Right lobe of liver (tissue), 6 donors: ENCODE measurements around the gene HEATR5B. TPM values are rescaled to one million over a fixed set of nuclear protein-coding genes. Genes with fewer than 3 reads are reported as not detected.

Experiments used
- ATAC-seq, 4 donors: fragments of 200-7000 bp; cut with Tn5 transposase; one replicate each; pipeline ENCODE4 v1.9.1; 2020; ENCODE audit warnings: mild to moderate bottlenecking in 4 of 4, moderate library complexity in 4 of 4
- DNase-seq, 3 donors: peaks; one replicate each; pipeline ENCODE4 v3.0.0-alpha.2; 2020
- H3K27ac ChIP-seq, 3 donors: fragments of 200-600 bp; one replicate each; pipeline ENCODE4 v1.8.0; 2022
- H3K27me3 ChIP-seq, 2 donors: fragments of 200-600 bp; one replicate each; pipeline ENCODE4 v1.8.0; 2022
- H3K36me3 ChIP-seq, 4 donors: fragments of 200-600 bp; sonication (generic) in 1 of 4; one replicate each; pipeline versions ENCODE4 v1.5.1 to v1.8.0; 2017 to 2022; ENCODE audit warnings: control low read depth in 1 of 4
- H3K4me1 ChIP-seq, 4 donors: fragments of 200-600 bp; sonication (generic) in 1 of 4; one replicate each; pipeline versions ENCODE4 v1.5.1 to v1.8.0; 2017 to 2022; ENCODE audit warnings: control low read depth in 1 of 4
- H3K4me3 ChIP-seq, 3 donors: fragments of 200-600 bp; one replicate each; pipeline ENCODE4 v1.8.0; 2022
- H3K9me3 ChIP-seq, 4 donors: fragments of 200-600 bp; sonication (generic) in 1 of 4; one replicate each; pipeline versions ENCODE4 v1.5.1 to v1.8.0; 2017 to 2022; ENCODE audit warnings: control low read depth in 1 of 4
- POLR2A ChIP-seq: fragments of 450-650 bp; IDR thresholded peaks from one replicate; pipeline ENCODE4 v1.6.1; 2017; ENCODE audit warnings: antibody characterized with exemption, mild to moderate bottlenecking
- WGBS: methylation state at CpG from one replicate; pipeline ENCODE4 v1.1.6; 2018; ENCODE audit warnings: low coverage, low lambda C conversion rate; ENCODE audit not compliant: insufficient coverage; ENCODE audit errors: missing lambda C conversion rate; 5-methylcytosine and 5-hydroxymethylcytosine counted together
- intact Hi-C, 2 donors: fragments of 100-400 bp; cut with DNase I; formaldehyde crosslinking; loops; one replicate each; pipeline versions ENCODE4 v1.11.2 to v1.14.1; 2022
- total RNA-seq, 6 experiments: library from RNA; depleted of rRNA in 2 of 6; stranded (reverse); fragments of >200 nt in 2 of 6; fragmentation: NEBNext Ultra II Directional in 3 of 6; extraction: Animal tissue kit (Norgen Biotek cat#: 25700) in 3 of 6; gene quantifications; one replicate each; pipeline versions ENCODE4 v1.1.0 to v1.2.4, GENCODE V29; 2016 to 2023
- TF ChIP-seq, protein P1 (sequence below), 4 donors: fragments of 200-600 bp in 3 of 4; fragments of 450-650 bp in 1 of 4; IDR thresholded peaks; one replicate each; pipeline versions ENCODE4 v1.5.1 to v1.8.0; 2016 to 2022; ENCODE audit warnings: antibody characterized with exemption in 4 of 4, mild to moderate bottlenecking in 2 of 4
- donor health status: DM: no; HTN: yes; CAD: no.
- donor health status: DM: no; HTN: no; CAD: no.
- donor health status: DM: no; HTN: no; CAD: no.
- donor health status: DM: no; HTN: yes; CAD: no.
- donor health status: DM: no; HTN: yes; CAD: no.

HEATR5B gene
- total RNA-seq, 6 experiments from 2014 or later = 7.7 to 11.7 (median 9.2) TPM

DNA sequence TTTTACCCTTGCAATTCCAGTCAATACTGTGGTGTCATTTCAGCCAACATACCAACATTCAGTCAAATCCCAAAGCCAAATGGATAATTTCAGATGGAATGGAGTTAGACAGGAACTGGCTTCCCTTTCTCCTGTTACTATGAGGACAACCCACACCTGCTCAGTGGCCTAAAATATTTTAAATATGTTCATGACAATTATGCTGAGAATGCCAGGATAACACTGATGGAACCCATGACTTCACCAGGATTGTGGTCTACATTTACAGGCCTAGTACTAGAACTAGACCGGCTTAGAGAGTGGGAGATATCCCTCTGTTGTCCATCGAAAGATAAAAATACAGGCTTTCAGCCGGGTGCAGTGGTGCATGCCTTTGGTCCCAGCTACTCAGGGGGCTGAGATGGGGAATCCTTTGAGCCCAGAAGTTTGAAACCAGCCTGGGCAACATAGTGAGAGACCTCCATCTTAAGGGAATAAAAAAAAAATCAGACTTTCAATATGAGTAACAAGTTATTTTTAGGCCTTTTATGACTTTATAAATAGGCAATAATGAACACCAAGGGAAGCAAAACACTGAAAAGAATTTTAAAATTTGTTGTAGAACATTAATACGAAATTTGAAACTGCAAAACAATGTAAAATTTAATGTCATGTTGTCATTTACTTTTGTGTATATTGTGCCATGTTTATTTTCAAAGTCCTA is 14.4 kb upstream of the HEATR5B start:
- no peaks in the 10 kb centered on the region for H3K27me3 ChIP-seq
- intact Hi-C loops = no loop called here
- no peak for ATAC-seq
- TF ChIP-seq POLR2A = no peak
- TF ChIP-seq, protein P1, sequence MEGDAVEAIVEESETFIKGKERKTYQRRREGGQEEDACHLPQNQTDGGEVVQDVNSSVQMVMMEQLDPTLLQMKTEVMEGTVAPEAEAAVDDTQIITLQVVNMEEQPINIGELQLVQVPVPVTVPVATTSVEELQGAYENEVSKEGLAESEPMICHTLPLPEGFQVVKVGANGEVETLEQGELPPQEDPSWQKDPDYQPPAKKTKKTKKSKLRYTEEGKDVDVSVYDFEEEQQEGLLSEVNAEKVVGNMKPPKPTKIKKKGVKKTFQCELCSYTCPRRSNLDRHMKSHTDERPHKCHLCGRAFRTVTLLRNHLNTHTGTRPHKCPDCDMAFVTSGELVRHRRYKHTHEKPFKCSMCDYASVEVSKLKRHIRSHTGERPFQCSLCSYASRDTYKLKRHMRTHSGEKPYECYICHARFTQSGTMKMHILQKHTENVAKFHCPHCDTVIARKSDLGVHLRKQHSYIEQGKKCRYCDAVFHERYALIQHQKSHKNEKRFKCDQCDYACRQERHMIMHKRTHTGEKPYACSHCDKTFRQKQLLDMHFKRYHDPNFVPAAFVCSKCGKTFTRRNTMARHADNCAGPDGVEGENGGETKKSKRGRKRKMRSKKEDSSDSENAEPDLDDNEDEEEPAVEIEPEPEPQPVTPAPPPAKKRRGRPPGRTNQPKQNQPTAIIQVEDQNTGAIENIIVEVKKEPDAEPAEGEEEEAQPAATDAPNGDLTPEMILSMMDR (IDR thresholded peaks at IDR 0.05) = no peak
- H3K4me3 ChIP-seq = no peak overlapping the region
- H3K4me1 ChIP-seq = no peaks in the 10 kb centered on the region
- H3K27ac ChIP-seq = no peak overlapping the region
- no peak for DNase-seq
- WGBS = 95% methylated on average over 4 of the region's 4 CpGs
- peaks cover 0 to 18% (median 5%) of the 10 kb centered on the region in 4 donors for H3K36me3 ChIP-seq
- no peaks in the 10 kb centered on the region for H3K9me3 ChIP-seq

DNA sequence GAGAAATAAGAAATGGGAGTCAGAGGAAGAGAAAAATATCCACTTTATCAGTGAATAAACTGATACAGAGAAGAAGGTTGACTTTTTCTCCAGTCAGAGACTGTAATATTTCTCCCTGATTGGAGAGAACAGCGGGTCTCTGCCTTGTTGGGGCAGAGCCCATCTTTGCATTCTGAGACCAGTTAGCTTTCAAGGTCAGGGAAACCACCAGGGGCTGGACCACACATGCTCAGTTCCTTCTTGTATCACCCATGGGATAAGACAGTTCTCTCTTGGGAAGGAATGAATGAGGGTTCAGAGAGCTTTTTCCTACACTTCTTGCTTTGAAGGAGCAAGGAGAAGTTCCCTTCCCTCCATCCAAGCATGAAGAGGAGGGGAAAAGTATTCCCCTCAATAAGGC is 12.4 kb upstream of the HEATR5B start:
- no peaks in the 10 kb centered on the region for H3K9me3 ChIP-seq
- peaks cover 0 to 23% (median 5%) of the 10 kb centered on the region in 4 donors for H3K36me3 ChIP-seq
- no peak overlapping the region for H3K4me3 ChIP-seq
- no peak for DNase-seq
- intact Hi-C loops = no loop called here
- no peak overlapping the region for H3K27ac ChIP-seq
- no peak for ATAC-seq
- H3K27me3 ChIP-seq = no peaks in the 10 kb centered on the region
- no peaks in the 10 kb centered on the region for H3K4me1 ChIP-seq
- 64% methylated on average over 1 of the region's 1 CpG for WGBS
- TF ChIP-seq POLR2A = no peak
- TF ChIP-seq, protein P1 (IDR thresholded peaks at IDR 0.05) = no peak

DNA sequence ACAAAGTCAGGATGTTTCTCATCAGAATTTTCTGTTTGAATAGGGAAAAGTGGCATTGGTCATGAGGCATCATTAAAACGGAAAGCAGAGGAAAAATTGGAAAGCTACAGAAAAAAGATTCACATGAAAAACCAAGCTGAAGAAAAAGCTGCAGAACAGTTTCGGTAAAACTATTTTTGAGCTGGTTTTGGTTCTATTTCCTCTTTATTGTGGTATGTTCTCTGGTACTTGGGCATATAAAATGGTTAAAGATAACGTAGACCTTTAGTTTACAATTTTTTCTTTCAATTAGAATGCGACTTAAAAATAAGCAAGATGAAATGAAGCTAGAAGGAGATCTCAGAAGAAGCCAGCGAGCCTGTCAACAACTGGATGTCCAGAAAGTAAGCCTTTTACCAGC is 7.7 kb upstream of the HEATR5B start:
- ATAC-seq = no peak
- H3K36me3 ChIP-seq = peaks cover 0 to 47% (median 16%) of the 10 kb centered on the region in 4 donors
- no peak for DNase-seq
- H3K4me3 ChIP-seq = no peak overlapping the region
- TF ChIP-seq, protein P1 (IDR thresholded peaks at IDR 0.05) = no peak
- H3K27me3 ChIP-seq = no peaks in the 10 kb centered on the region
- intact Hi-C loops = no loop called here
- H3K9me3 ChIP-seq = no peaks in the 10 kb centered on the region
- no peaks in the 10 kb centered on the region for H3K4me1 ChIP-seq
- H3K27ac ChIP-seq = no peak overlapping the region
- WGBS = 62% methylated on average over 5 of the region's 5 CpGs

DNA sequence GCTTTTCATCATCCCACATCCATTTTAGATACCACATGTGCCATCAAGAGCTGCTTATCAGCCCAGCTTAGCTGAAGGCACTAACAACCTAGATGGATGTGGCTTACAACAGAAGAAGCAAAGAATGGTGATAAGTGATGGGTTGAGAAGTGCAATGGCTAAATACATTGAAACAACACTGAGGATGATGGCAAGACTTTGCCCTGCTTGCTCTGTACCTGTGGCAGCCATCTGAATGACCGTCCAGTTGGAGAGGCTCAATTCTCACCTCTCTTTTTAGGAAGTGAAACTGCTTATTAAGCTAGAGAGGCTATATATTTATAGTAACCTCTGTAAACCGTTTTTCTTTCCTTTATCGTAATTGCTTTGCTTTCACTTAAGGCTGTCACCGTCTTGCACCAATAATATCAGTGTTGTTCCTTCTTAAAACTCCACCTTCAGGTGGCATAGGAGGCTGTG is 5.9 kb upstream of the HEATR5B start:
- H3K36me3 ChIP-seq = peaks cover 0 to 42% (median 16%) of the 10 kb centered on the region in 4 donors

More for the DNA sequence above, 5.9 kb upstream of the HEATR5B start:
- TF ChIP-seq POLR2A = no peak
- TF ChIP-seq, protein P1 (IDR thresholded peaks at IDR 0.05) = no peak
- Histone ChIP-seq H3K27ac (no peak overlapping the region), H3K27me3 (no peaks in the 10 kb centered on the region), H3K9me3 (no peaks in the 10 kb centered on the region), H3K4me3 (no peak overlapping the region), H3K4me1 (peaks cover 0 to 3% (median 1%) of the 10 kb centered on the region in 4 donors)
- no peak for DNase-seq
- ATAC-seq = no peak
- 63% methylated on average over 4 of the region's 4 CpGs for WGBS
- intact Hi-C loops = no loop called here
